Left ventricle myocardium superior (tissue), 1 donor: Measurements from ENCODE around the gene FCGR3A. TPM values are rescaled to one million over a fixed set of nuclear protein-coding genes. Genes with fewer than 3 reads are reported as not detected.

Source experiments
- total RNA-seq: library from RNA; stranded (reverse); fragmentation: NEBNext Ultra II Directional; extraction: Animal tissue kit (Norgen Biotek cat#: 25700); gene quantifications from one replicate; pipeline ENCODE4 v1.2.1, GENCODE V29; 2021
- donor health status: DM: no; HTN: yes; CAD: no; lungs with severe emphysema.

Gene FCGR3A
- total RNA-seq, 1 donor from 2014 or later, result 19.9 TPM

Other genes starting within 250 kb of the FCGR3A start
- gene MPZ, start 239.8 kb downstream of the FCGR3A start, total RNA-seq, result 3.8 TPM
- 415 TPM for gene SDHC, start 235.4 kb downstream of the FCGR3A start, total RNA-seq
- not detected for gene CFAP126, start 181.9 kb downstream of the FCGR3A start, total RNA-seq
- 19.9 TPM for gene FCGR2A, start 44.4 kb downstream of the FCGR3A start, total RNA-seq
- gene HSPA6, start 25.3 kb downstream of the FCGR3A start, total RNA-seq, result 1.1 TPM
- gene FCGR3B, start 81.4 kb upstream of the FCGR3A start, total RNA-seq, result 3.3 TPM
- 12.6 TPM for gene FCGR2B, start 113.3 kb upstream of the FCGR3A start, total RNA-seq
- gene FCRLA, start 157.4 kb upstream of the FCGR3A start, total RNA-seq, result not detected
- gene FCRLB, start 171.7 kb upstream of the FCGR3A start, total RNA-seq, result 0.17 TPM
- gene DUSP12, start 200.0 kb upstream of the FCGR3A start, total RNA-seq, result 8.3 TPM
- gene ATF6, start 216.5 kb upstream of the FCGR3A start, total RNA-seq, result 12.8 TPM